Measurements from ENCODE around the gene DOCK1.

DOCK1 gene

DNA sequence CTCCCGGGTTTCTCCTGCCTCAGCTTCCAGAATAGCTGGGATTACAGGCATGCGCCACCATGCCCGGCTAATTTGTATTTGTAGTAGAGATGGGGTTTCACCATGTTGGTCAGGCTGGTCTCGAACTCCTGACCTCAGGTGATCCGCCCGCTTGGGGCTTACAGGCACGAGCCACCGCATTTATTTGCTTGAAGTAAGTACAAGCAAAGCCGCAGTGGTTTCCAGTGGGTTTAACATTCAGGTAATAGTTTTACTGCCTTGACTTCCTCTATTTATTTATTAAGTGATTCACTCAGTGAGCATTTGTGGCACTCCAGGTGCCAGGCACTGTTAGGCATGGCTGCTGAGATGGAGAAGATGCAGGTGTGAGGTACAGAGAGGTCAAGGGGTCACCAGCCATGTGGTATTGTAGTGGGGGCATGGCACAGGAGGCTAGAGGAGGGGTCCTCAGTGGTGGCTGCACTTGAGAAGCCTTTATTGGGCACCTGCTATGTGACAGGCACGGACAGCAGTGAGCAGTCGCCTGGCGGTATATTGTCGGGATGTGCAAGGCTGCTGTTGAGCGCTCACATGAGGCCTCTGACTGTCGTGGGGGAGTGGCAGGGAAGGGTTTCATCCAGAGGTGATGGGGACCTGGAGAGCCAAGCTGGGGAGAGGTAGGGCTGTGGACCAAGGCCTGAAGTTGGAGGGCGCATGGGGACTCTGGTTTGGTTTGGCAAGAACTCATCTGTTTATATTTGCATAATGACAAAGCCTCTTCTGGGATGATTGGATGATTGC, 54.9 kb downstream of the DOCK1 start:
- H3K9me3 ChIP-seq (ENCODE audit: control insufficient read depth, low read length) = no peaks in the 10 kb centered on the region
- no peaks in the 10 kb centered on the region for H3K27me3 ChIP-seq (ENCODE audit: control insufficient read depth, insufficient read depth, low read length)
- H3K36me3 ChIP-seq (ENCODE audit: control insufficient read depth, insufficient read depth, low read length) = no peaks in the 10 kb centered on the region
- no peak overlapping the region for H3K9ac ChIP-seq (ENCODE audit: low read length)
- H3K4me3 ChIP-seq (ENCODE audit: low read length) = no peak overlapping the region
- no peaks in the 10 kb centered on the region for H3K4me1 ChIP-seq (ENCODE audit: control insufficient read depth, insufficient read depth, low read length)

DNA sequence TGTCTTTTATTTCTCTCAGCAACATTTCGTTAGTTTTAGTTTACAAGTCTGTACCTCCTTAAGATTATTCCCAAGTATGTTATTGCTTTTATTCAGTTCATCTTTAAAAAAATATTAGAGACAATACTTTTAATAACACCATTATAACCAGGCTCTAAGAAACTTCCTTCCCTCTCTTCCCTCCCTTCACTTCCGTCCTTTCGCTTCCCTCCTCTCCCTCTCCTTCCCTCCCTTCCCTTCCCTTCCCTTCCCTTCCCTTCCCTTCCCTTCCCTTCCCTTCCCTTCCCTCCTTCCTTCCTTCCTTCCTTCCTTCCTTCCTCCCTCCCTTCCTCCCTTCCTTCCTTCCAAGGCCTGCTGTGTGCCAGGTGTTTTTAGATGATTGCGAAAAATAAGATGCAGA, 58.1 kb downstream of the DOCK1 start:
- Histone ChIP-seq H3K36me3 (ENCODE audit: control insufficient read depth, insufficient read depth, low read length) (no peaks in the 10 kb centered on the region), H3K27me3 (ENCODE audit: control insufficient read depth, insufficient read depth, low read length) (no peaks in the 10 kb centered on the region), H3K9me3 (ENCODE audit: control insufficient read depth, low read length) (no peaks in the 10 kb centered on the region), H3K4me1 (ENCODE audit: control insufficient read depth, insufficient read depth, low read length) (no peaks in the 10 kb centered on the region), H3K4me3 (ENCODE audit: low read length) (no peak overlapping the region), H3K9ac (ENCODE audit: low read length) (no peak overlapping the region)

DNA sequence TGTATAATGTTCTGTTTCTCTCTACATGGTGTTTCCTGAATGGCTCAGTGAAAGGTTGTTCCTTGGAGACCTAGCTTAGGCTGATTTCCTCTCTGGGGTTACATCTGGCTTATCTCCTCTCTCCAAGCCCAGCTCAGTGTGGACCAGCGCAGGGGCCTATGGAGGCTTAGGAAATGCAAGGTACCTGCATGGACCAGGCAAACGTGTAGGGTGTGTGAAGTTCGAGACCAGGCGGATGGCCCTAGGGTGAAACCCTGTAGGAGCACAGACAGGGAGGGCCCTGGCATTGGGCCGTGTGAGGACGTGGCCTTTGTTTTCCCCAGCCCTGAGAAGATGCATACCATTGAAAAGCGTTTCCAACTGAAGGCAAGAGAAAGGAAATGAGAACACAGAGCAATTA, 59.0 kb downstream of the DOCK1 start:
- H3K9ac ChIP-seq (ENCODE audit: low read length) = no peak overlapping the region
- no peaks in the 10 kb centered on the region for H3K4me1 ChIP-seq (ENCODE audit: control insufficient read depth, insufficient read depth, low read length)
- H3K36me3 ChIP-seq (ENCODE audit: control insufficient read depth, insufficient read depth, low read length) = no peaks in the 10 kb centered on the region
- no peaks in the 10 kb centered on the region for H3K27me3 ChIP-seq (ENCODE audit: control insufficient read depth, insufficient read depth, low read length)
- no peak overlapping the region for H3K4me3 ChIP-seq (ENCODE audit: low read length)
- no peaks in the 10 kb centered on the region for H3K9me3 ChIP-seq (ENCODE audit: control insufficient read depth, low read length)

DNA sequence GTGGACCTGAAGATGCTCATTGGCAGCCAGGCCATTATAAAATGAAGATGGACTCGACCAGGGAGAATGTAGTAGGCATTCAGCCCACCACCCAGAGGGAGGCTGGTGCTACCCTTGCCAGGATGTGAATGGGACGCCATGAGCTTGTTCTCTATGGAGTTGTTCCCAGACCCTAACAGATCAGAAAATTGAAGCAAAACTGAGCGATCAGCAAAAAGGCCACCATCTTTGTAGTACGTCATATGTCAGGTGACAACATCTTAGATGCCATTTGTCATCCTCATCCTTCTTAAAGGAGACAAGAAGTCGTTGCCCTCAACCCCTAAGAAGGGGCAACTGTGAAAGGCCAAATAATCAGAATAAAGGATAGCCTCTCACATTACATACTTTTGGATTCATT, 61.7 kb downstream of the DOCK1 start:
- no peaks in the 10 kb centered on the region for H3K9me3 ChIP-seq (ENCODE audit: control insufficient read depth, low read length)
- H3K4me3 ChIP-seq (ENCODE audit: low read length) = no peak overlapping the region
- H3K9ac ChIP-seq (ENCODE audit: low read length) = no peak overlapping the region
- H3K4me1 ChIP-seq (ENCODE audit: control insufficient read depth, insufficient read depth, low read length) = no peaks in the 10 kb centered on the region
- no peaks in the 10 kb centered on the region for H3K27me3 ChIP-seq (ENCODE audit: control insufficient read depth, insufficient read depth, low read length)
- no peaks in the 10 kb centered on the region for H3K36me3 ChIP-seq (ENCODE audit: control insufficient read depth, insufficient read depth, low read length)

DNA sequence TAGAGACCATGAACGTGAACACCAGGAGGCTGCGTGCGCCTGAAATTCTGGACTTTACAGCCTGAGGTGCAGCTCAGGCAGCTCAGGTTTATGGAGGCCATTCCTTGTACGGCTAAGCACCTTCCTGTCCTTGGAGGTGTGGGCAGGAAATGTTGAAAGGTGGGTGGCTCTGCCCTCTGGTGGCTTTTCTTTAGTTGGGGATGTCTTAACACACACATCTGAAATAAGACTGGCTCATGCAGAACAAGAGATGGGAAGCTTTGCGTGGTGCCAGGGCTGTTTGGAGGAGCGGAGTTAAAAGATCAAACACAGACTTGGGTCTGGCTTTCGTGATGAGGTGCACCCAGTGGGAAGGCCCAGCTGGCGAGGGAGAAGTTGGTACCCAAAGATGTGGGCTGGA, 64.1 kb downstream of the DOCK1 start:
- Histone ChIP-seq H3K9ac (ENCODE audit: low read length) (no peak overlapping the region), H3K27me3 (ENCODE audit: control insufficient read depth, insufficient read depth, low read length) (no peaks in the 10 kb centered on the region), H3K36me3 (ENCODE audit: control insufficient read depth, insufficient read depth, low read length) (no peaks in the 10 kb centered on the region), H3K9me3 (ENCODE audit: control insufficient read depth, low read length) (no peaks in the 10 kb centered on the region), H3K4me3 (ENCODE audit: low read length) (no peak overlapping the region), H3K4me1 (ENCODE audit: control insufficient read depth, insufficient read depth, low read length) (no peaks in the 10 kb centered on the region)

DNA sequence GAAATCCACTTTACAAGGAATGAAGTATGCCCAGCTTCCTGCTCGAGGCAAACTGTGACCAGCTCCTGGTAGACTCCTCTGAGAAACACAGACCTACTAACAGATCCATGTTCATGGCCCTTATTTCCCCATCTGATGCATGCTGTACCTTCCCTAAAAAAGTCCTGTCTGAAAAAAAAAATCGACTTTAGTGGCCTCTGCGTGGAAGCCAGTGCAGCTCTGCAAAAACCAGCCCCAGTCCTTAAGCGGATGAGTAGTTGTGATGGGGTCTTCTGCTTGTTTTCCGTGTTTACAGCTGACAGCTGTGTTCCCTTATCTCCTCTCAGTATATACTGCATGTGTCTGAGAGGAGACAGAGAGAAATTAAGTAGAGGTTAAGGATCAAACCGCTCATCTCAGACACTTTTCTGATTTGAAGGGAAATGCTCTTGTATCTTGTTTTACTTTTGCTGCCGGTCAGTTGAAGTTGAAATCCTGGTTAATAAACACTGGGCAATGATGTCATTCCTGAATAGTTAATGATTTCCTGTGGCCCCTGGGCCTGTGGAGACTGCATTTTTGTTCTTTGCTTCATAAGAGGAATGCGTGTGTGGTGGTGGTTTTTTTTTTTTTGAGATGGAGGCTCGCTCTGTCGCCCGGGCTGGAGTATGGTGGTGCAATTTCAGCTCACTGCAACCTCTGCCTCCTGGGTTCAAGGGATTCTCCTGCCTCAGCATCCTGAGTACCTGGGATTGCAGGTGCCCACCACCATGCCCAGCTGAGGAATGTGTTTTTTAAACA, 67.6 kb downstream of the DOCK1 start:
- no peak overlapping the region for H3K9ac ChIP-seq (ENCODE audit: low read length)
- no peaks in the 10 kb centered on the region for H3K36me3 ChIP-seq (ENCODE audit: control insufficient read depth, insufficient read depth, low read length)
- H3K4me1 ChIP-seq (ENCODE audit: control insufficient read depth, insufficient read depth, low read length) = no peaks in the 10 kb centered on the region
- no peak overlapping the region for H3K4me3 ChIP-seq (ENCODE audit: low read length)
- no peaks in the 10 kb centered on the region for H3K27me3 ChIP-seq (ENCODE audit: control insufficient read depth, insufficient read depth, low read length)
- H3K9me3 ChIP-seq (ENCODE audit: control insufficient read depth, low read length) = no peaks in the 10 kb centered on the region

DNA sequence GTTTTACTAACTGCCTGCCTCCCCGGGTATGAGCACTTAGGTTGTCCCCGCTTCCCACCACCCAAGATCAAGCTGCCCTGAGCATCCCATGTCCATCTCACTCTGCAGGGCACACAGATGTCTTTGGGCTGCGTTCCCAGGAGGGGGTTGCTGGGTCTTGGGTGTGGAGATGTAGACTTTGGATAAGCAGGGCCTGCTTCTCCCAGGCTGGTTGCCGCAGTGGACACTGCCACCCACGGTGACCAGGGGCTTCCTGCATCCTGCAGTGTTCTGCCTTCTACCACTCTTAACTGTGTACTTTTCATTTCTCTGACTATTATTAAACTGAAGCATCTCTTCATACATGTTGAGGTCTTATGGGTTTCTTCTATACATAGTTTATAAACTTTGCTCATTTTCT, 70.0 kb downstream of the DOCK1 start:
- H3K27me3 ChIP-seq (ENCODE audit: control insufficient read depth, insufficient read depth, low read length) = no peaks in the 10 kb centered on the region
- H3K9ac ChIP-seq (ENCODE audit: low read length) = no peak overlapping the region
- no peaks in the 10 kb centered on the region for H3K36me3 ChIP-seq (ENCODE audit: control insufficient read depth, insufficient read depth, low read length)

DNA sequence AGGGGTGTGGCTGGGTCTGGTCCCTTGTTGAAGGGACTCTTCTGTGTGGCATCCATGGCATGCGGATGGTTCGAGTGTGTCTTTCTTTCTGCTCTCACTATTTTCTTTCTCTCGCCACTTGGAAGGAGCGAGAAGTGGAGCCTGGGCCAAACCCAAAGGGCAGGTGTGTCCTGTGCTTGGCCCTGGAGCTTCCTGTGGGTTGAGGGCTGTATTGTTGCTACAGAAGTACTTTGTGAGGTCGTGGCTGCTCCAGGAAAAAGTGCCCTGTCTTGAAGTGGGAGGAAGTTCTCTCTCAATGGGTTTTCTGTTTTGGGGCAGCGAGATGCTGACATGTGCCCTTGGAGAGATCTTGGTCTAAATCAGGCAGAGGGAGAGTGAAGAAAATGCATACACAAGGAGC, 72.0 kb downstream of the DOCK1 start:
- Histone ChIP-seq H3K4me3 (ENCODE audit: low read length) (no peak overlapping the region), H3K9ac (ENCODE audit: low read length) (no peak overlapping the region), H3K4me1 (ENCODE audit: control insufficient read depth, insufficient read depth, low read length) (no peaks in the 10 kb centered on the region), H3K9me3 (ENCODE audit: control insufficient read depth, low read length) (no peaks in the 10 kb centered on the region), H3K36me3 (ENCODE audit: control insufficient read depth, insufficient read depth, low read length) (no peaks in the 10 kb centered on the region), H3K27me3 (ENCODE audit: control insufficient read depth, insufficient read depth, low read length) (no peaks in the 10 kb centered on the region)

More for the DNA sequence above, 70.0 kb downstream of the DOCK1 start:
- no peaks in the 10 kb centered on the region for H3K4me1 ChIP-seq (ENCODE audit: control insufficient read depth, insufficient read depth, low read length)
- H3K9me3 ChIP-seq (ENCODE audit: control insufficient read depth, low read length) = no peaks in the 10 kb centered on the region
- no peak overlapping the region for H3K4me3 ChIP-seq (ENCODE audit: low read length)

DNA sequence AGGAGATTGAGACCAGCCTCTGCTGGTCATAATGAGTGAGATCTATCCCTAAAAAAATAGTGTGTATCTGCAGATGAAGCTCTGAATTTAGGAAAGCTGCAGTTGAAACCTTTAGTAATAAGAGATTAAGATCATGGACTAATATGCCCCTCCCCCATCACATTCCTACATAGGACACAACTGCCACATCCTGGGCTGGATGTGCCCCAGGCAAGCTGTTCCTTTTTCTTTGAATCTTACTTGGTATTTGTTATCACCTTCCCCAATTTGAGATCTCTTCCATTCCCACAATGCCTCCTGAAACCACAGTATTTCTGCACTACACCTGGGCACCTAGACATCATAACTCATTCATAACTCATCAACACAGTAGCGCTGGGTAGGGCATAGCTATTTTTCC, 74.1 kb downstream of the DOCK1 start:
- Histone ChIP-seq H3K4me1 (ENCODE audit: control insufficient read depth, insufficient read depth, low read length) (no peaks in the 10 kb centered on the region), H3K9me3 (ENCODE audit: control insufficient read depth, low read length) (no peaks in the 10 kb centered on the region), H3K4me3 (ENCODE audit: low read length) (no peak overlapping the region), H3K9ac (ENCODE audit: low read length) (no peak overlapping the region), H3K36me3 (ENCODE audit: control insufficient read depth, insufficient read depth, low read length) (no peaks in the 10 kb centered on the region), H3K27me3 (ENCODE audit: control insufficient read depth, insufficient read depth, low read length) (no peaks in the 10 kb centered on the region)

DNA sequence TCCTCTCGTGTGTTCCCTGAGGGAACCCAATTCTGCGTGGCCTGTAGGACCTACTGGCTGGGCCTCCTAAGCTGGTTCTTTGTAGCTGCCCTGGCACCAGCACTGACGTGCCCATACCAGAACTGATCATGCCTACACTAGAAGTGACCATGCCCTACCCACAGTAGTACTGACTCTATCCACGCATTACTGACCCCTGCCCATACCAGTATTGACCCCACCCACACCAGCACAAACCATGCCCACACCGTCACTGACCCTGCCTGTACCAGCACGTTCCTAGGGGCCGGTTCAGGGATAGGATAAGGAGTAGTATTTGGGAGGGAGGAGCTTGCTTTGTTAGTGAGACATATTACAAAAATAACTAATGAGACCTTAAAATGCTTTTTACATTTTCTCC, 88.0 kb downstream of the DOCK1 start:
- Histone ChIP-seq H3K9me3 (ENCODE audit: control insufficient read depth, low read length) (no peaks in the 10 kb centered on the region), H3K27me3 (ENCODE audit: control insufficient read depth, insufficient read depth, low read length) (no peaks in the 10 kb centered on the region), H3K9ac (ENCODE audit: low read length) (no peak overlapping the region), H3K4me3 (ENCODE audit: low read length) (no peak overlapping the region), H3K36me3 (ENCODE audit: control insufficient read depth, insufficient read depth, low read length) (no peaks in the 10 kb centered on the region), H3K4me1 (ENCODE audit: control insufficient read depth, insufficient read depth, low read length) (no peaks in the 10 kb centered on the region)

DNA sequence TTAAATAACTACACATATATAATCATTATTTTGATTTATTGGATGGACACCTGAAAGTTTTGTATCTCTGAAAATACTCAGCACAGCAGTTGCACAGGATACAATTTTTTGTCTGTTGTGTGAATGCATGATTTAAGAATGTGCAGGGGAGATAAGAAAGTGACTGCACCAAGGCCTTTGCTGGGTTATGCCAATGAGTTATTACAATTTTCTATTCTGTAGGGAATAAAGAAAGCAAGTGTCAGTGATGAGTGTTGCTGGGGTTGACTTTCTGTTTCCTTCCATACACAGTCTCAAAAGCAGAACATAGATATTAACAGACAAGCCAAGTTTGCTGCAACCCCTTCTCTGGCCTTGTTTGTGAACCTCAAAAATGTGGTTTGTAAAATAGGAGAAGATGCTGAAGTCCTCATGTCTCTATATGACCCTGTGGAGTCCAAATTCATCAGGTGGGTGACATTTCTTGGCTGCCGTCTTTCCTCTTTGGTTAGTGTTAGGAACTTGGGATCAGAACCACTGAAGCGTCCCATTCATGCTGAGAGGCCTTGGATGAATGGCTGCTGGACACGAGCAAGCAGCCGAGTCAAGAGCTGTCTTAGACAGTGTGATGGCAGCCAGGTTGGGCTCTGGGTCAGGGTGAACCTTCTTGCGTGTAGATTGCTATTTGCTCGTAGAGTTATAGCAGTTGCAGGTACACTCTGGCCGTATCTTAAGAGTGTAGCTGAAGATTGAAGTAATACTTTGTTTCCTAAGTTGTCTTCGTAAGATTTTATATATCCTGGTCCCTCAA, 92.8 kb downstream of the DOCK1 start:
- no peak overlapping the region for H3K9ac ChIP-seq (ENCODE audit: low read length)
- no peaks in the 10 kb centered on the region for H3K9me3 ChIP-seq (ENCODE audit: control insufficient read depth, low read length)
- H3K4me1 ChIP-seq (ENCODE audit: control insufficient read depth, insufficient read depth, low read length) = no peaks in the 10 kb centered on the region
- no peak overlapping the region for H3K4me3 ChIP-seq (ENCODE audit: low read length)
- H3K27me3 ChIP-seq (ENCODE audit: control insufficient read depth, insufficient read depth, low read length) = no peaks in the 10 kb centered on the region
- no peaks in the 10 kb centered on the region for H3K36me3 ChIP-seq (ENCODE audit: control insufficient read depth, insufficient read depth, low read length)

DNA sequence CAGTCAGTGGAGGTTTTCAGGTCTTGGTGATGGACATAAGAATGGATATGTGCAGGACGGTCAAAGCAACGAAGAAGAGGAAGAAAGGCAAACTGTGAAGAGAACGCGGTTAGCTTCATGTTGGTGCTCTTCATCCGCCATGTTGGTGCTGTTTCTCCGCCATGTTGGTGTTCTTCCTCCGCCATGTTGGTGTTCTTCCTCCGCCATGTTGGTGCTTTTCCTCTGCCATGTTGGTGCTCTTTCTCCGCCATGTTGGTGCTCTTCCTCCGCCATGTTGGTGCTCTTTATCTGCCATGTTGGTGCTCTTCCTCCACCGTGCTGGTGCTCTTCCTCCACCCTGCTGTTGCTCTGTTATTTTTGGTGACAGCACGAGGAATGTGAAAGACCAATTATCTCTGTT, 95.4 kb downstream of the DOCK1 start:
- no peaks in the 10 kb centered on the region for H3K27me3 ChIP-seq (ENCODE audit: control insufficient read depth, insufficient read depth, low read length)
- no peaks in the 10 kb centered on the region for H3K9me3 ChIP-seq (ENCODE audit: control insufficient read depth, low read length)
- H3K36me3 ChIP-seq (ENCODE audit: control insufficient read depth, insufficient read depth, low read length) = no peaks in the 10 kb centered on the region
- no peak overlapping the region for H3K4me3 ChIP-seq (ENCODE audit: low read length)
- no peak overlapping the region for H3K9ac ChIP-seq (ENCODE audit: low read length)
- H3K4me1 ChIP-seq (ENCODE audit: control insufficient read depth, insufficient read depth, low read length) = no peaks in the 10 kb centered on the region
